ENCODE data around the gene OR6S1.

- TF ChIP-seq CTCF (conservative IDR thresholded peaks at IDR 0.05; ENCODE audit: low read length) (no peak), EZH2phosphoT487 (IDR thresholded peaks at IDR 0.05; ENCODE audit: borderline replicate concordance, low read depth, low read length) (no peak)
Measured at GRCh38 chr14:20632448-20632830, 9.1 kb downstream of the OR6S1 start.
